Common myeloid progenitor, CD34-positive (primary cell): ENCODE measurements around the gene TRIM13.

Experiments used
- CTCF ChIA-PET: fragments of 350-600 bp; sonication (Branson Sonifier 250); formaldehyde crosslinking; loops from one replicate; lab custom pipeline; 2021; ENCODE audit warnings: antibody characterized with exemption; lab: Charles Lee
- POLR2A ChIA-PET: fragments of 350-600 bp; sonication (Branson Sonifier 250); formaldehyde crosslinking; loops from one replicate; lab custom pipeline; 2021; ENCODE audit warnings: antibody characterized with exemption; lab: Charles Lee
- DNase-seq, 3 donors: peaks; one replicate each; pipeline versions ENCODE4 v3.0.0 to v3.0.0-alpha.2; 2013
- H3K27ac ChIP-seq, 2 experiments: 1 replicate in 1 of 2; 2 replicates in 1 of 2; pipeline ENCODE4 v1.7.0; 2013; ENCODE audit warnings: inconsistent platforms in 2 of 2, low read length in 2 of 2, mild to moderate bottlenecking in 2 of 2, low read depth in 1 of 2, moderate library complexity in 1 of 2; ENCODE audit not compliant: severe bottlenecking in 2 of 2, insufficient read depth in 1 of 2, poor library complexity in 1 of 2
- H3K27me3 ChIP-seq, 5 experiments: replicated peaks in 2 of 5; 1 replicate in 3 of 5; 2 replicates in 2 of 5; pipeline versions ENCODE4 v1.6.1 to v1.7.0; 2013; ENCODE audit warnings: low read length in 4 of 5, mild to moderate bottlenecking in 2 of 5, moderate library complexity in 2 of 5, inconsistent platforms in 1 of 5; ENCODE audit not compliant: insufficient read depth in 5 of 5, control insufficient read depth in 4 of 5
- H3K36me3 ChIP-seq, 4 experiments: 1 replicate in 2 of 4; 2 replicates in 2 of 4; pipeline versions ENCODE4 v1.6.1 to v1.7.0; 2013; ENCODE audit warnings: low read length in 3 of 4, control low read depth in 1 of 4, mild to moderate bottlenecking in 1 of 4; ENCODE audit not compliant: control insufficient read depth in 4 of 4, insufficient read depth in 4 of 4
- H3K4me1 ChIP-seq, 4 experiments: 1 replicate in 3 of 4; 2 replicates in 1 of 4; pipeline versions ENCODE4 v1.6.1 to v1.7.1; 2013; ENCODE audit warnings: low read length in 3 of 4, mild to moderate bottlenecking in 3 of 4, control low read depth in 1 of 4, inconsistent platforms in 1 of 4, moderate library complexity in 1 of 4; ENCODE audit not compliant: control insufficient read depth in 4 of 4, insufficient read depth in 4 of 4; ENCODE audit errors: control extremely low read depth in 1 of 4
- H3K4me3 ChIP-seq, 7 experiments: 1 replicate in 4 of 7; 2 replicates in 3 of 7; pipeline versions ENCODE4 v1.5.1 to v1.7.0; 2013; ENCODE audit warnings: mild to moderate bottlenecking in 7 of 7, low read length in 6 of 7, moderate library complexity in 6 of 7, inconsistent platforms in 2 of 7, low read depth in 2 of 7, control low read depth in 1 of 7; ENCODE audit not compliant: insufficient read depth in 4 of 7, control insufficient read depth in 1 of 7; ENCODE audit errors: extremely low read depth in 1 of 7
- H3K9me3 ChIP-seq, 5 experiments: 1 replicate in 4 of 5; 2 replicates in 1 of 5; pipeline versions ENCODE4 v1.6.1 to v1.7.1; 2013; ENCODE audit warnings: low read length in 4 of 5, mild to moderate bottlenecking in 2 of 5, inconsistent platforms in 1 of 5, low read depth in 1 of 5, moderate library complexity in 1 of 5; ENCODE audit not compliant: control insufficient read depth in 4 of 5, insufficient read depth in 2 of 5; ENCODE audit errors: control extremely low read depth in 1 of 5
- whole genome bisulfite sequencing: methylation state at CpG from one replicate; pipeline ENCODE4 v1.1.5; 2013; ENCODE audit not compliant: insufficient coverage; 5-methylcytosine and 5-hydroxymethylcytosine counted together

TRIM13 gene

DNA sequence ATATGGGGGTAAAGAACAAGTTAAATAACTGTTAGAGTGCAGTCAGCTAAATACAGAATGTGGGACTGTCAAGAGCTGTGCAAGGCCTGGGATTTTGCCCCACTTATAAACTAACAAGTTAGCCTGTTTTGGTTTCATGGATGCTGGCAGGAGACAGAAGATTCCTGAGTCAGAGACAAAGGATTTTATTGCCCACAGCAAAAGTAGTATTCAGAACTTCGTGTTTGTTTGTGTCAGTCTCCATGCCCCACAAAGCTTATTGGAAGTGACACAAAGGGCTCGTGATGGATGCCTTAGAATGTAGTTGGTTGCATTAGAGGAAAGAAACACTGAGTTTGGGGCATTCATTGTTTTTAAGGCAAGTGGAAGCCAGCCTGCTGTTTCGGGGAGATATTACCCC is 38.5 kb upstream of the TRIM13 start:
- Histone ChIP-seq H3K27me3 (no peaks in the 10 kb centered on the region), H3K36me3 (no peaks in the 10 kb centered on the region), H3K27ac (no peak overlapping the region), H3K4me1 (no peaks in the 10 kb centered on the region), H3K9me3 (peaks cover 0 to 14% (median 1%) of the 10 kb centered on the region in 5 experiments), H3K4me3 (no peak overlapping the region)
- DNase-seq = no peak
- WGBS = 100% methylated on average over 3 of the region's 3 CpGs
- CTCF ChIA-PET = interaction anchor here (0.6 to 1.3 kb wide), 2 partner anchors 8 to 34 kb away, joined by 3 read pairs; no protein-coding TSS in a partner anchor
- POLR2A ChIA-PET = no interaction called here

GRCh38 chr13:49967456-49967855 is 29.4 kb upstream of the TRIM13 start:
- Histone ChIP-seq H3K9me3 (peaks cover 0 to 24% (median 0%) of the 10 kb centered on the region in 5 experiments), H3K4me1 (no peaks in the 10 kb centered on the region), H3K27me3 (no peaks in the 10 kb centered on the region), H3K4me3 (no peak overlapping the region), H3K36me3 (no peaks in the 10 kb centered on the region), H3K27ac (no peak overlapping the region)
- no CpG with 5 or more reads among the region's 4 CpGs for WGBS
- ChIA-PET POLR2A (interaction anchor here (0.7 kb wide), 1 partner anchor 134 kb away, joined by 4 read pairs; no protein-coding TSS in a partner anchor), CTCF (no interaction called here)
- DNase-seq = no peak

GRCh38 chr13:49972709-49973108 is 24.1 kb upstream of the TRIM13 start:
- Histone ChIP-seq H3K4me3 (no peak overlapping the region), H3K9me3 (no peaks in the 10 kb centered on the region), H3K27me3 (no peaks in the 10 kb centered on the region), H3K4me1 (peaks cover 0 to 17% (median 5%) of the 10 kb centered on the region in 4 experiments), H3K27ac (no peak overlapping the region), H3K36me3 (no peaks in the 10 kb centered on the region)
- DNase-seq = no peak
- ChIA-PET CTCF (interaction anchor here (0.8 to 1.6 kb wide), 5 partner anchors 36 to 939 kb away, joined by 3 to 4 read pairs (median 3); partner anchors contain the start of gene SPRYD7), POLR2A (no interaction called here)
- WGBS = 93% methylated on average over 2 of the region's 4 CpGs

- DNase-seq = no peak
- no peak overlapping the region for H3K4me3 ChIP-seq
- WGBS = no CpG with 5 or more reads among the region's 1 CpG
- no peaks in the 10 kb centered on the region for H3K9me3 ChIP-seq
- H3K27ac ChIP-seq = no peak overlapping the region
- H3K36me3 ChIP-seq = no peaks in the 10 kb centered on the region
- no peaks in the 10 kb centered on the region for H3K27me3 ChIP-seq
- POLR2A ChIA-PET = no interaction called here
- CTCF ChIA-PET = interaction anchor here (0.8 to 6.3 kb wide), 23 partner anchors 8 to 1096 kb away, joined by 3 to 36 read pairs (median 4); partner anchors contain the start of genes RNASEH2B and TRIM13
- peaks cover 0 to 28% (median 10%) of the 10 kb centered on the region in 4 experiments for H3K4me1 ChIP-seq
These were observed 21.0 kb upstream of the TRIM13 start for GRCh38 chr13:49975826-49976225.

GRCh38 chr13:49976314-49977258 is 20.3 kb upstream of the TRIM13 start:
- DNase-seq = peak; percentile 81 to 89 (median 84)
- H3K4me1 ChIP-seq = peaks cover 0 to 28% (median 10%) of the 10 kb centered on the region in 4 experiments
- 53% methylated on average over 7 of the region's 8 CpGs for WGBS

GRCh38 chr13:49977992-49978391 is 18.9 kb upstream of the TRIM13 start:
- no peaks in the 10 kb centered on the region for H3K27me3 ChIP-seq
- ChIA-PET POLR2A (interaction anchor here (1.7 kb wide), 1 partner anchor 19 kb away, joined by 7 read pairs; the partner anchor contains the start of gene TRIM13), CTCF (interaction anchor here (0.6 to 6.3 kb wide), 10 partner anchors 14 to 1094 kb away, joined by 3 to 36 read pairs (median 4); no protein-coding TSS in a partner anchor)
- peak in 2 of 3 donors; percentile 16 to 24 for DNase-seq
- no peaks in the 10 kb centered on the region for H3K9me3 ChIP-seq
- 85% methylated on average over 3 of the region's 3 CpGs for WGBS
- H3K4me3 ChIP-seq = peak overlapping the region in 1 of 7 experiments; percentile 12
- H3K4me1 ChIP-seq = peaks cover 0 to 28% (median 10%) of the 10 kb centered on the region in 4 experiments
- H3K36me3 ChIP-seq = no peaks in the 10 kb centered on the region
- H3K27ac ChIP-seq = no peak overlapping the region

More at GRCh38 chr13:49976314-49977258, 20.3 kb upstream of the TRIM13 start:
- Histone ChIP-seq H3K27me3 (no peaks in the 10 kb centered on the region), H3K27ac (no peak overlapping the region), H3K36me3 (no peaks in the 10 kb centered on the region), H3K9me3 (no peaks in the 10 kb centered on the region), H3K4me3 (no peak overlapping the region)
- ChIA-PET POLR2A (interaction anchor here (1.5 kb wide), 1 partner anchor 151 kb away, joined by 3 read pairs; no protein-coding TSS in a partner anchor), CTCF (interaction anchor here (0.6 to 6.3 kb wide), 26 partner anchors 11 to 1095 kb away, joined by 3 to 36 read pairs (median 4); partner anchors contain the start of genes RNASEH2B and TRIM13)
